ENCODE data around the gene GAGE13.
"Not testable (repeated sequence)": the region's sequence is repeated elsewhere in the genome, so short reads cannot be mapped to it uniquely, and the experiment has no call there.

Gene GAGE13

GRCh38 chrX:49331282-49331681 is at the start of gene GAGE13:
TSS of gene GAGE13 (plus strand) at chrX:49331582. CDS start at chrX:49332738, 1,156 bp downstream.
- DNase-seq, result not testable (repeated sequence)

- DNase-seq, result no peak
Observed at GRCh38 chrX:49282647-49283011, 48.8 kb upstream of the GAGE13 start.

GRCh38 chrX:49284212-49284611 is 47.2 kb upstream of the GAGE13 start:
- no peak for DNase-seq

GRCh38 chrX:49286136-49286535 is 45.2 kb upstream of the GAGE13 start:
- DNase-seq, result no peak

- DNase-seq, result no peak
Observed at GRCh38 chrX:49286581-49286980, 44.8 kb upstream of the GAGE13 start.

GRCh38 chrX:49287665-49288064 is 43.7 kb upstream of the GAGE13 start:
- no peak for DNase-seq

GRCh38 chrX:49290215-49290614 is 41.2 kb upstream of the GAGE13 start:
- no peak for DNase-seq

GRCh38 chrX:49291615-49292337 is 39.6 kb upstream of the GAGE13 start:
- peak; percentile 55 for DNase-seq

- no peak for DNase-seq
Observed at GRCh38 chrX:49292400-49293362, 38.7 kb upstream of the GAGE13 start.

- not testable (repeated sequence) for DNase-seq
Observed at GRCh38 chrX:49299293-49299692, 32.1 kb upstream of the GAGE13 start.

- no peak for DNase-seq
Observed at GRCh38 chrX:49300703-49301102, 30.7 kb upstream of the GAGE13 start.

- no peak for DNase-seq
Observed at GRCh38 chrX:49303346-49303745, 28.0 kb upstream of the GAGE13 start, which contains the start of gene GAGE10. TSS of gene GAGE10 (plus strand) at chrX:49303646. CDS start at chrX:49304860, 1,214 bp downstream.

- not testable (repeated sequence) for DNase-seq
Observed at GRCh38 chrX:49307775-49308174, 23.6 kb upstream of the GAGE13 start.

- DNase-seq, result peak; percentile 7
Observed at GRCh38 chrX:49308604-49309269, 22.6 kb upstream of the GAGE13 start.

- no peak for DNase-seq
Observed at GRCh38 chrX:49309401-49309981, 21.9 kb upstream of the GAGE13 start.

- no peak for DNase-seq
Observed at GRCh38 chrX:49310371-49310770, 21.0 kb upstream of the GAGE13 start.

- no peak for DNase-seq
Observed at GRCh38 chrX:49312176-49312575, 19.2 kb upstream of the GAGE13 start.

GRCh38 chrX:49316085-49316484 is 15.3 kb upstream of the GAGE13 start:
- DNase-seq, result no peak

- DNase-seq, result not testable (repeated sequence)
Observed at GRCh38 chrX:49321737-49322136, 9.6 kb upstream of the GAGE13 start, which contains the start of gene GAGE12J. TSS of gene GAGE12J (plus strand) at chrX:49322037. CDS start at chrX:49323194, 1,157 bp downstream.

GRCh38 chrX:49322266-49322665 is 9.1 kb upstream of the GAGE13 start:
- DNase-seq, result not testable (repeated sequence)

- DNase-seq, result not testable (repeated sequence)
Observed at GRCh38 chrX:49323735-49324134, 7.6 kb upstream of the GAGE13 start.

GRCh38 chrX:49330421-49330820 is 961 bp upstream of the GAGE13 start:
- DNase-seq, result not testable (repeated sequence)

- DNase-seq, result not testable (repeated sequence)
Observed at GRCh38 chrX:49331841-49332240, 459 bp downstream of the GAGE13 start.
